Stimulated activated CD4-positive, alpha-beta T cell treated with anti-CD3 and anti-CD28 coated beads, Interleukin-12 subunit alpha, Interleukin-12 subunit beta, amount 100 ng/mL, for 4 hours (primary cell): ENCODE results near the gene SERPINF2.
"Not testable (repeated sequence)": the region's sequence is repeated elsewhere in the genome, so short reads cannot be mapped to it uniquely, and the experiment has no call there.

Source experiments
- DNase-seq: peaks from one replicate; pipeline ENCODE4 v3.0.0-alpha.2; 2020

Gene SERPINF2

GRCh38 chr17:1742371-1743087 is at the start of gene SERPINF2:
Gene SERPINF2, plus strand, starts transcription at chr17:1742871. Its CDS starts 2,125 bp downstream, at chr17:1744996.
- DNase-seq, result no peak

DNA sequence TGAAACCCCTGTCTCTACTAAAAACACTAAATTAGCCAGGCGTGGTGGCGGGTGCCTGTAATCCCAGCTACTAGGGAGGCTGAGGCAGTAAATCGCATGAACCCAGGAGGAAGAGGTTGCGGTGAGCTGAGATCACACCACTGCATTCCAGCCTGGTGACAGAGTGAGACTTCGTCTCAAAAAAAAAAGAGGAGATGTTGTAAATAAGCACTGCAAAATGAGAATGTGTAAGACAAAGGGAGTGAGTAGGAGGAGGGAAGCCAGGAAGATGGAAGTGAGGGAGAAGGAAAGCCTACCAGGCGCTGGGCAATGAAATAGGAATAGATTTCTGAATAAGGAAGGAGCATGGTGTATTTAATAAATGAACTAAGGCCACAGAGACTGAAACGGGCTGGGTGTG is 49.3 kb upstream of the SERPINF2 start:
- DNase-seq, result no peak

- DNase-seq, result no peak
Measured at GRCh38 chr17:1695365-1695764, 47.3 kb upstream of the SERPINF2 start.

GRCh38 chr17:1697681-1698080 is 45.0 kb upstream of the SERPINF2 start:
- DNase-seq, result no peak

GRCh38 chr17:1699891-1700290 is 42.8 kb upstream of the SERPINF2 start:
- DNase-seq, result not testable (repeated sequence)

- no peak for DNase-seq
Measured at GRCh38 chr17:1703063-1703462, 39.6 kb upstream of the SERPINF2 start.

DNA sequence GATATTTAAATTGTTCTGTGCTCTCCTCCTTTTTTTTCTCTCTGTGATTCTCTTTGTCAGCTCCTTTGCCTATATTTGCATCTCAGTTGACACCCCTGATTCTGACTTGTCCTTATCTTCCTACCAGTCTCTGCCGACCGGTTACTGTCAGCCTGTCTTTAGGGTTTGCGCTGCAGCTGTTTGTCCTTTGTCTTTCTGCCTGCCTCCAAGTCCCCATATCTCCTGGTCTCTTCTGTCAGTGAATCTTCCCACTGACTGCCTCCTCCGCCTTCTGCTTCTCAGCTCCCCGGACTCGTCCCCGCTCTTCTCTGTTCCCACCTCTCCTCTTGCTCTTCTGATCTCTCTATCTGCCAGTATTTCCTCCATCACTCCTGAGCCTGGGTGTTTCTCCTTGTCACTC is 37.7 kb upstream of the SERPINF2 start:
- DNase-seq, result no peak

DNA sequence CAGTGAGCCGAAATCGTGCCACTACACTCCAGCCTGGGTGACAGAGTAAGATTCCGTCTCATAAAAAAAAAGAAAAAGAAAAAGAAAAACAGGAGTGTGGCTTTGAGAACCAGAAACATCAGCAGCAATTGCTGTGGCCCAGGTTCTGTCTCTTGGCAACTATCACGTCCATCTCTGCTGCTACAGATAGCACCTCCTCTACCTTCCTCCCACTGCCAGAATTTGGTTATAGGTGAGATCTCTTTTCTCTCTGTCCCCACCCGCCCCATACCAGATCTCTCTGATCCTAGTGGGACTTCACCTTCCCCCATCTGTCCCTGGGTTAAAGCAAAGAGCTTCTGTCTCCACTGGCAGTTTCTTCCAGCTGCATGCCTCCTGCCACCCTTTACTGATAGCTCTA is 35.6 kb upstream of the SERPINF2 start:
- no peak for DNase-seq

DNA sequence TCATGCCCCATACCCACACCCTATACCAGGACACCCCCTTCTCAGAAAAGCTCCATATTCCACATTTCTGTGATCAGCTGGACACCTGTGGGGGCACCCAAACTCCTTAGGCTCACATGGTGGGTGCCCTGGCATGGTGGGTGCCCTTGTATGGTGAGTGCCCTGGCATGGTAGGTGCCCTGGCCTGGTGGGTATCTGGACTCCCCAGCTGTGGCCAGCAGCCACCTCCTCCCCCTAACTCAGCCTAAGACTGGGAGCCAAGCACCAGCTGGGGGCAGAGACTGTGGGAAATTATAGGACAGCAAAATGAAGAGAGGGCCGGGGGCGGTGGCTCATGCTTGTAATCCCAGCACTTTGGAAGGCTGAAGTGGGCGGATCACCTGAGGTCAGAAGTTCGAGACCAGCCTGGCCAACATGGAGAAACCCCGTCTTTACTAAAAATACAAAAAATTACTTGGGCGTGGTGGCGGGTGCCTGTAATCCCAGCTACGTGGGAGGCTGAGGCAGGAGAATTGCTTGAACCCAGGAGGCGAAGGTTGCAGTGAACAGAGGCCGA is 33.8 kb upstream of the SERPINF2 start:
- DNase-seq, result not testable (repeated sequence)

- DNase-seq, result no peak
Measured at GRCh38 chr17:1709403-1709951, 33.2 kb upstream of the SERPINF2 start.

- no peak for DNase-seq
Measured at GRCh38 chr17:1709971-1710806, 32.5 kb upstream of the SERPINF2 start, which contains the start of gene TLCD2. Gene TLCD2, minus strand, starts transcription at chr17:1710377. Its CDS starts 135 bp downstream, at chr17:1710242.

DNA sequence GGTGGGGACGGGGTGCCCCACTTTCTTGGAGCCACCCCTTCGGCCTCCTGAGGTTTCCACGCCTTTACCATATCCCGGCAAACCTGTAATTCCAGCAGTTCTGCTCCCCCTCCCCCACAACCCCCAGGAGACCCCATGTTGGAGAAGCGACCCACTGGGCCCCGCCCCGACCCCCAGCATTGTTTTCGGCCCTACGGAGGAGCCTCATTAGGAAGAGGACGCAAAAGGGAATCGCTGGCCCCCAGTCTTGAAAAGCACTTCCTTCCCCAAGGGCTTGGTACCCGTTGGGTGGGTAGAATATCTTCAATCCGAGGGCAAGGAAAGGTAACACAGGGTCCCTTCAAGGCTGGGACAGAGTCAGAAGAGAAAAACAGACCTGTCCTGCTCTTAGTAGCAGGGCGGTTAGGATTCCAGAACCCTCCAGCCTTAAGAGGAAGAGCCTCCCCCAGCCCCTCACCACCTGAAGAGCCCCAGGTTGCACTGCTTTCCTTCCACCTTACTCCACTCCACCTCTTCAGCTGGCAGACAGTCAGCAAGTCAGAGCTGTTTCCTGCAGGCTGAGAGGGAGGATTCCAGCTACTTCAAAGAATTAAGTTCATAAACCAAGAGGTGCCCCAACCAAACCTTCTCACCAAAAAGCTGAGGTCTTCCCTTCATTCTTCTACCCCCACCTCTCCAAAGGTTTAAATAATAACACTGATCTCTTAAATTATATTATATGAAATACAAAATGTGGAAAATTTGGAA is 31.7 kb upstream of the SERPINF2 start:
- DNase-seq, result no peak

GRCh38 chr17:1711804-1712203 is 30.9 kb upstream of the SERPINF2 start:
- DNase-seq, result no peak

GRCh38 chr17:1712271-1712670 is 30.4 kb upstream of the SERPINF2 start:
- DNase-seq, result no peak

DNA sequence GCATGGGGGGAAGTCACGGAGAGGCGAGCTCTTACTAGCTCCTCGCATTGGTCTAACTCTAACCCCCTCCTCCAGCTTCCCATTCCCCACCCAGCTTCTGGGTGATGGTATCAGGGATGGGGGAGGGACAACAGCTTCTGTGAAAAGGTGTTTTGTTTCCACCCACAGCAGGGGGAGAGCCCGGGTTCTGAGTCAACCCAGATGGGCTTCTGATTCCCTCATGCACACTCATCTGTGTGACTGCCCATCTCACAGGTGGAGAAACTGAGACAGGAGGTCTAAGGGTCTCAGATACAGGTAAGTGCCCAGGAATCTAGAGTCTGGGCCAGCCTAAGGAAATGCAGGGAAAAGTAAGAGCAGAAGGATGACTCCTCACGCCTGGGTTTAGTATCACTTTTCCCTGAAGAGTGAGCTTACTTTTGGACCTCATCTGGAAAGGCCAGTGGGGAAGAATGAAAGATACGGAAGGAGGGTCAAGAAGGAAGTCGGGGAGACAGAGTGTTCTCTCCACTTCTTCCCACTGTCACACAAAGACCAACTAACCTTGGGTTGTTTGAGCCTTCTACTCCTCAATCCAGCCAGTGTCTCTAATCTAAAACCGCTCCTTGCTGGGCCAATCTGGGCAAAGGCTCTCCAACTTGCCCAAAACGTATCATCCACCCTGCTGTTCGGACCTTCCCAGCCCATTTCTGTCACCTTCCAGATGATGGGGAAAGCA is 29.4 kb upstream of the SERPINF2 start:
- no peak for DNase-seq

- no peak for DNase-seq
Measured at GRCh38 chr17:1713878-1714426, 28.7 kb upstream of the SERPINF2 start.

DNA sequence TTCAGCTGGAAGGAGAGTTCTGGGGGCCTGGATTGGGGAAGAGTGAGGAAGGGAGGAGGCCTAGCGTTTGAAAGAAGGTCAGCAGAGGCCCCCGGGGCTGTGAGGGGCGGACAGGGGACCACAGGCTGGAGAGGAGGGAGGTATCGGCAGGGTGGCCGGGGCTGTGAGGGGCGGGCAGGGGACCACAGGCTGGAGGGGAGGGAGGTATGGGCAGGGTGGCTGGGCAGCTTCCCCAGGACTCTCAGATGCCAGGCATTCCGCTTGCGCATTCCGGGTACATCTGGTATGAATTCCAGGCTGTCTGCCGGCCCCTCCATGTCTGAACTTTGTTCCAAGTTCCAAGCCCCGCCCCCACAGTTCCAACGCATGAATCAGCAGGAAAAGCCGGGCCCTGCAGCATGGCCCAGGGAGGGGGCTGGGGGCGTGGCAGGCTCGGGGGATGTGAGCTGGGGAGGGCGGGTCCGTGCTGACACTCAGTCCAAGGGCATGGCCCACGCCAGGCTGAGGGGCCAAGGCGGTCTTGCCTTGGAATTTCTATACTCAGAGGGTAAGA is 28.2 kb upstream of the SERPINF2 start:
- DNase-seq, result no peak

DNA sequence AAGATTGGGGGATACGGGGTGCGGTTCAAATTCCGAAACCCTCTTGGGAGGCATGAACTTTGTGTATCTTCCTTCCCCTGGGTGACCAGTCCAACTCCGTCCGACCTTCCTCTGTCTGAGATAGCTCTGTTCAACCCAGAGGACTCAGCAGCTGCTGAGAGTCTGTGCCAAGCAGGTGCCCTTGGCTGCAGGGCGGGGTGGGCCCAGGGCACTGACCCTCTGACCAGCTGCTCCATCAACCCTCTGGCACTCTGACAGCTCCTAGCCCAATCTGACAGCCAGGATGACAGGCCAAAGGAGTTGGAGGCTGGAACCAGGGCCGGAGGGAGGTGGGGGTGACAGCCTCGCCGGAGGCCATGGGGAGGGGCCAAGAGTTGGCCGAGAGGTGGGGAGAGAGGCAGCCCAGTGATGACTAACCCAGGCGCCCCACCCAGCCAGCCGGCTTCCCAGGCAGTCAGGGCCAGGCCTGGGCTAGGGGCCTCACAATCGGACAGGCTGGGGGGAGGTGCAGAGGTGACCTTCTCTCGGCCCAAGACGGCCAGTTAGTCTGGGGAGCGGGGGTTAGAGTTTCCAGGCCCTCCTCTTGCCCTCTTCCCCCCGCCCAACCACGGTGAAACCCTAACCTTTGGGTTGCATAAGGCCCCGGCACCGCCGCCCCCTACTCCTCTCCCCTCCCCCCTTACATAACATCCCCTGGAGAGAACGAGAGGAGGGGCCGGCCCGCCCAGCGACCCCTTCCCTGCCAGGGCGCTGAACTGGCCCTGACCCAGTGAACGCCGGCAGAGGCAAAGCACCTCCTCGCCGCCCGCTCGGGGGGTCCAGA is 27.5 kb upstream of the SERPINF2 start:
- peak; percentile 34 for DNase-seq

DNA sequence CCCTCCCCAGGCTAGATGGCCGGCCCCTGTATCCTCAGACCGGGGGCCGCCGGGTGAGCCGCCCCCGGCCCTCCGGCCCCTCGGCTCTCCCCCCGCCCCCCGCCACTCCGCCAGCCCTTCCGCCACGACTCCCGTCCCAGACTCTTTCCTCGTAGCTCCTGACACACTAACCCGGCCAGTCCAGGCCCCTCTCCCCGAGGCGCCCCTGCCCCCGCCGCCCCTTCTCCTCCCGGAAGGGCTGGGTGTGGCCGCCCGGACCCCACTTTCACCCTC is 26.9 kb upstream of the SERPINF2 start:
- no peak for DNase-seq

DNA sequence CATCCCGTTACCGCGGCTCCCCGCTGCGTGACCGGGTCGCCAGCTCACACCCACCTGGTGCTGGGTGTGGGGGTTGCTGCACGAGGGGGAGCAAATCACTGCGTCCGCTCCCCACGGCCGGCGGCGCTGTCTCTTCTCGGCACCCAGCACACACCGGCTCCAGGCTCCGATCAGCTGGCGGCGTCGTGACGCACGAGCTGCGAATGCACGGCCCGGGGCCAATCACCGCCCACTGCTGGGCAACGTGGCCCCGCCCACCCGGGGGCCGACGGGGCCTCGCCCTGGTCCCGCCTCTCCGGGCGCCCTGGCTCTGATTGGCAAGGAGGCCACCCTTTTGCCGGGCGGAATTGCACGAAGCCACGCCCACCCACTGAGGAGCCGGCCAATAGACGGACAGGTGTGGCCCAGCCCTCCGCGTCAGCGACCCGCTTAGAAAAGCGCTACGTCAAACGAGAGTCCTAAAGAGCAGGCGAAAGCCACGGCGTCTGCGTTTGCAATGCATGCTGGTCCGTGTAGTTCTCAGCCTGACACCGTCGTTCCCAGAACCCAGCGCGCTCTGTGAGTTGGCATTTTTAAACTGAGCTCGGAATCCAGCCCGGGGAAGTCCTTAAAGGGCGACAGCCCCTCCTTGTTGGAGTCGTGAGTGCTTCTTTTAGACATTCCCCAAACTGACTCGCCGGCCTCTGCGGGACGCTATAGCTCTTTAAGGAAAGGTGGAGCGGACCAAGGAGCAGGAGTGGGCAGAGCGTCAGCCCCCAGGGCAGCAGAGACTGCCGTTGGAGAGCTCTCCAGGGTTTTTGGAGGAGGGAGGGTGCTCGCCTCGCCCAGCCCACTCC is 26.4 kb upstream of the SERPINF2 start:
- peak; percentile 99 for DNase-seq
